ENCODE measurements around the gene PRR35.

Gene PRR35

DNA sequence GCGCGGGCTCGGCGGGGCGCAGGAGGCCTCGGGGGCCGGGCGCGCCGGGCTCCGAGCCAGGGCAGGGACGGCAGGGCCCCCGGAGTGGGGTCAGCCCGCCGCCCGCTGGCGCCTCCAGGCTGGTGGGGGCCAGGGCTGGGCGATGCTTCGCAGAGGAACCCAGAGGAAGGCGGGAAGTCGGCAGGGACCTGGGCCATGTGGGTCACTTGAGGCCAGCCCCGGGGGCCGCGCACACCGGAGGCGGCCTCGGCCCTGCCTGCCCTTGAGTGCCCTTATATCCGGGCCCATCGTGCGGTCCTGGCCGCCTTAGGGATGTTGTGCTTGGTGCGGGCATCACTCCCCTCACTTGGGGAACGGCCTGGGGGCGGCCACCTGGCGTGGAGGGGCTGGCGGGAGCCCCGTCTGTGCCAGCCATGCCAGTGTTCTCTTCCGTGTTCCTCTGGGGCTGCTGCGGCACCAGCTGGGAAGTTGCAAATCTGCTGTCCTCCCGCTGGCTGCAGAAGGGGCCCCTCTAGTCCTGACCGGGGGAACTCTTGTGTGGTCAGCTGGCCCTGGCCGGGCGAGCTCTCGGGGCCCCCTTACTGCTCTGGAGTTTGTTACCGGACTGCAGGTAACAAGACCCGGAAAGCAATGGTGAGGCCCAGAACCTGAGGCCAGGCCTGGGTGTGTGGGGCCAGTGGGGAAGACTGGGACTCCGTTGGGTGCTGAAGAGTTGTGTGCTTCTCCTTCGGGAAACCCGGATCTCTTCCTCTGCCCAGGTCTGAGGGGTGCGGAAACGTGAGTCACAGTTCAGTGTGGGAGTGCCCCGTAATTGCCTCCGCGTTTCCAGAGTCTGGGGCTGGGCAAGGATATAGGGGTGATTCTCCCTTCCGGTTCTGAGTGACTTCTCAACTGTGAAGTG is 31.8 kb upstream of the PRR35 start:
- no peak for DNase-seq

DNA sequence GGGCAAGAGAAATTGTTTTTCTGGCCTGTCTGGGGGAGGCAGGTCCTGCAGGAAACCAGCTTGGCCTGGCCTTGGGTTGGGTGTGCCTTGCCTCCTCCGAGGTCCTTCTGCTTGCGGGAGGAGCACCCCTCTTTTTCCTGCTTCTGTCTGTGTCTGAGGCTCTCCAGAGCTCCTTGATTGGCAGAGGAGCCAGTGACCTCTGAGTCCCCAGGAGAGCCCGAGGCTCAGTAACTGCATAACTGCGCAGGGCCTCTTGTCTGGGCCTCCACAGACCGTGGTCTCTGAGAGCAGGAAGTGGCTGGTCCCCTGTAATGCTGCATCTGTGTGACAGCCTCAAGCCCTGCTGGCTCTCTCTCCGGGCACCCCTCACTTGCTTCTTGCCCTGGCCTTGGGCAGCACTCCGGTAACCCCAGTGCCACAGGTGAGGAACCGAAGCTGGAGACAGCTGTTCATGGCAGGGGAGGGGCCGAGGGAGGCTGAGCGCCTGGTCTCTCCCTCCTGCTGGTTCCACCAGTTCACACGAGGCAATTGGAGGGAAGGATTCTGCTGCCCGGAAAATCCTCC is 31.1 kb upstream of the PRR35 start:
- DNase-seq, result no peak

DNA sequence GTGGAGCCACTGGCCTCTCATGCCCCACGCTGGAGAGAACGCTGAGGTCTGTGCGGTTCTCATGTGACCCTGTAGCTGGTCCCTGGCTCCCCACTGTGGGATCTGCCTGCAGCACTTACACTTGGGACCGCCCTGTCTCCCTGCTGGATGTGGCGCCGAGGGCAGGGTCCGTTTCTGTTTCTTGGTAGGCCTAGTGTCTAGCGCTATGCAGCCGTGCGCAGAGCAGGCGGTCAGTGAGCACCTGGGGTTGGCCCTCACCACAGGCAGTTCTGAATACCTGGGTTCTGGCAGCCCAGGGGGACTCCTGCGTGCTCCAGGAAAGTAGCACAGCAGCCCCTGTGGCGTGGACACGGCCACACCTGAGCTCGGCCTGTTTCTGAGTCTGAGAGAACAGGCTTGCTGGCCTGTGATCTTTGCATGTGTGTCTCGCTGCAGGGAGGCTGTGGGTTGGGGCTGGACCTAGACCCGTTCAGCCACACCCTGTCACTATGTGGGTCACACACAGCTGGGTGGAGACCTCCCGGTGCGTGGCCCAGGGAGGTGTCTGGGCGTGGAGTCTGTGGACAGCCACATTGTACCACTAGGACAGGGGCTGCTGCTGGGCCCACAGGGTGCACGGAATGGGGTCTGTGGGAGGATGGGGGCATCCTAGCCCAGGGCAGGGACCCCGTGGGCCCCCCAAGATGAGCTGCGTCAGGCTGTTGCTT is 29.9 kb upstream of the PRR35 start:
- DNase-seq, result no peak

DNA sequence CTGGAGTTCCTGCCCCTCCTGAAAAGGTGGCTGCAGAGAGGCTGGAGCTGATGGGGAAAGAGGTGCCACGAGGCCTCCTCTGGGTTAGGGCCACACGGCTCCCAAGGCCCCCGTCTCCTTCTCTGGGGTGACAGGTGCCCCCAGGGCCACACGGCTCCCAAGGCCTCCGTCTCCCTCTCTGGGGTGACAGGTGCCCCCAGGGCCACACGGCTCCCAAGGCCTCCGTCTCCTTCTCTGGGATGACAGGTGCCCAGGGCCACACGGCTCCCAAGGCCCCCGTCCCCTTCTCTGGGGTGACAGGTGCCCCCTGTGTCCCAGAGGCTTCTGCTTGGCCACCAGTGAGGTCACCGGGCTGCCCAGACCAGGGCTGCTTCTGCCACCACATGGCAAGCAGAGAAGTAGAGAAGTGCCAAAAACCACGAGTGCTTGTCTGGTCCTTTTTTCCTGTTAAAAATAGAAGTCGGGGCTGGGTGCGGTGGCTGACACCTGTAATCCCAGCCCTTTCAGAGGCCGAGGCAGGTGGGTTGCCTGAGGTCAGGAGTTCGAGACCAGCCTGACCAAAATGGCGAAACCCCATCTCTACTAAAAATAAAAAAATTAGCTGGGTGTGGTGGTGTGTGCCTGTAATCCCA is 28.6 kb upstream of the PRR35 start:
- no peak for DNase-seq

DNA sequence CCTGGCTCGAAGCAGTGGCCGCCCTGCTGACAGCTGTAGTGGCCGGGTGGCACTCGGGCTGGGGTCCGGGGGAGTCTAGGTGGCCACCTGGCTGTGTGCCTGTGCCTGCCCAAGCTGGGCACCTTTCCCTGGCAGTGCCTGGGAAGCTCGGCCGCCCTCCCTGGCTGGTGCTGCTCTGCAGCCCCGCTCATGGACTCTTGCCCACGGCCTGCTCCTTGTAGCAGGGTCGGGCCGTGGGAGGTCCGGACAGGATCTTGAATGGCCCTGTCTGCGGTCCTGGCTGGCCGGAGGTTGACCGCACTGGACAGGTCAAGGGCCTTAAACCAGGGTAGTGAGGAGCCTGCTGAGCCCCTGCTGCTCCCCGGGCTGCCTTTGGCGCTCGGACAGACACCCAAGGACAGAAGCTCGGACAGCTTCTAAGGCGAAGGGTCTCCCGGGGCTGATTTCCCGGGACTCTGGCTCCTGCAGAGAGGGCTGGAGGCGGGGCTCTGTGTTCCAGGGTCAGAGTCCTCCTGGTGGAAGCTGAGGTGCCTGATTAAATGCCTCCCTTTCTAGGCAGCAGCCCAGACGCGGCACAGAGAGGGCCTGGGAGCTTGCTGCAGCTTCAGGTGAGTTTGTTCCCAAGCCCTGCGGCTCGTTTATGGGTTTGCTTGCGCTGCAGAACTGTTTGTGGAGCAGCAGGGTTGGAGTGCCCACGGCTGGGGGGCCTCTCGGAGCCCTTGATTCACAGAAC is 26.6 kb upstream of the PRR35 start:
- DNase-seq, result no peak

DNA sequence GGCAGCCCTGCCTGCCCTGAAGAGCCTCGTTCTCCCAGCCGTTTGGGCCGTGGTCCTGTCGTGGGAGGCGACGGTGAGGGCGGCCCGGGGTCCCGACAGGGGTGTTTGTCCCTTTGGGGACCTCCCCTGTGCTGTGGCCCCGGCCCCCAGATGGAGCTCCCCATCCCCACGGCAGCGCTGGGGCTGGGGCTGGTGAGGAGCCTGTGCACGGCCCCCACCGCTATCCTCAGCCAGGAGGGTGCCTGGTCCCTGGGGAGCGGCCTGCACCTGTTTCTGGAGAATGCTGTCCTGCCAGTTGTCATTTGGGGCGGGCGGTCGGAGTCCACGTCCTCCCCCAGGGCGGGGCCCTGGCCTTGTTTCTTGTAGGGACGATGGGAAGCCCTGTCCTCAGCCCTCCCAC is 26.1 kb upstream of the PRR35 start:
- DNase-seq, result no peak

DNA sequence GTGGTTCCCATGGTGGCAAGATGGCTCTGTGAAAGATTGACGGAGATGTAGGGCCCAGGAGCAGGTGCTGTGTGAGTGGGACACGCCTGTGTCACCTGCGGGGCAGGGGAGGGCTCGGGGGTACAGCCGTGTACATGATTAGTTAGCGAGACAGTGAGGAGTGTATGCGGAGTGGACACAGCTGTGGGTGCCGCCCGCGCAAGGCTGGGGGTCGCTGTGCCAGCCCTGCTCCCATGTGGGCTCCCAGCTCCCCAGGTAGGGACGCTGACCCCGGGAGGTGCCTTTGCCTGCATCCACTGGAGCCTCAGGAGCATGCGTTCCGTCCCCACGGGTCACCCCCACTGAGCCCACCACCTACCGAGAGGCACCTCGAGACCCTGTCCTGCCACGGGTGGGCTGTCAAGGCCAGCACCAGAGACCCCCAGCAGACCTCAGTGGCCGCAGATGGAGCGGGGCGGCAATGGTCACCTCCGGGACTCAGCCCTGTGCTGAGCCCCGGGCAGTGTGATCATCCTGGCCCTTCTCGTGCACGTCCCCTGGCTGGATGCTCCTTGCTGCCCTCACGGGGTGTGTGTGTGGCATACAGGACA is 25.2 kb upstream of the PRR35 start:
- no peak for DNase-seq

DNA sequence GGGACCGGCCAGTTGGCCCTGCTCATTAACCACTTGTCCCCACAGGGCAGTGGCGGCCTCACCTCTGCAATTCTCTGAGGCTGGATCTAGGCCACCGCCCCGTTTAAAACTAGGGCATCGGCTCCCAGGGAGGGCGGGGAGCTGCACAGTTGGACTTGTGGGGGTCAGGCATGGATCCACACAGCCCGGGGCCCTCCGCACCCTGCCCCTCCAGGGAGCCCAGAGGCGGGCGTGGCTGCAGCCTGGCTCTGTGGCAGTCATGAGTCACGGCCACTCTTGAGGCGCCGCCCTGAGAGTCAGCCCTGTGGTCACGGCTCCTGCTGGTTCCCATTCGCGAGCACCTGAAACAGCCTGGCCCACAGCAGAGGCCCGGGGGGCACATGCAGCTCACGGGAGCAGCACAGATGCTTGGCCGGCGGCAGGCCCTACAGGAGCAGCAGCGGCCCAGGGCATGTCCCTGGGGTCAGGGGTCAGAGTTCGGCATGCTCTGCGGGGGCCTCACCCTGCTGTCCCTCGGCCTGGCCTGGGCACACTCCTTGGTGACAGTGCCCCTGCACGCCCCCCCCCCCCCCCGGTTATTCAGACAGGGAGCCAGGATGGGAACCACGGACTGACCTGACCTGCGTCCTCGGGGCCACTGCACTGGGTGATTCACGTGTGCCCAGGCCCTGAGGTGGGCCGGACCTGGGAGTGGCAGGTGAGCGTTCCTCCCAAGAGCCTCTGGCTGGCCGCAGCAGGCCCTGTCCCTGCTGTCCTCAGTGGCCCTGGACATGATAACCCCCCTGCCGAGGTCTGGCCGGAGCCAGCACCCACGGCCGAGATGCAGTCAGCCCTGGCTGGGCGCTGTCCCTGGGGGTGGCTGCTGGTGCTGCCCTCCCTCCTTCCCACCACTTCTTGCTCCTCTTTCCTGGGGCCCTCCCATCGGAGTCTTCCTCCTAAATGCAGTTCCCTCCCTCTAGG is 24.5 kb upstream of the PRR35 start:
- DNase-seq, result no peak

DNA sequence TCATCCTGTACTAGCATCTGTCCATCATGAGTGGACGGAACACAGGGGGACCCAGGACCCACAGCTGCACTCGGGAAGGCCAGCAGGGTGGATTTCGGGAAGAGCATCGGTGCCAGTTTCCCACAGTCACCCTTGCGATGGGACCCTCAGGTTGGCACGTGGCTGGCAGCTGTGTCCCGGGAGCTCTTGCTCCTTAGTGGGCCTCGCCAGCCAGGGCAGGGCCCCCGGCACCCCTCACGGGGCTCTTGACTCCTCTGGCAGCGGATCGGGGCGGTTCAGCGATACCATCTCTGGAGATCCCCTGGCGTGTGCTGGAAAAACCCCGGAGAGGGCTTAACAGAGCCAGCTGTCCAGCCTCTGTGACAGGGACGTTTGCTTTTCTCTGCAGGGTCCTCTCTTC is 23.4 kb upstream of the PRR35 start:
- DNase-seq, result no peak

DNA sequence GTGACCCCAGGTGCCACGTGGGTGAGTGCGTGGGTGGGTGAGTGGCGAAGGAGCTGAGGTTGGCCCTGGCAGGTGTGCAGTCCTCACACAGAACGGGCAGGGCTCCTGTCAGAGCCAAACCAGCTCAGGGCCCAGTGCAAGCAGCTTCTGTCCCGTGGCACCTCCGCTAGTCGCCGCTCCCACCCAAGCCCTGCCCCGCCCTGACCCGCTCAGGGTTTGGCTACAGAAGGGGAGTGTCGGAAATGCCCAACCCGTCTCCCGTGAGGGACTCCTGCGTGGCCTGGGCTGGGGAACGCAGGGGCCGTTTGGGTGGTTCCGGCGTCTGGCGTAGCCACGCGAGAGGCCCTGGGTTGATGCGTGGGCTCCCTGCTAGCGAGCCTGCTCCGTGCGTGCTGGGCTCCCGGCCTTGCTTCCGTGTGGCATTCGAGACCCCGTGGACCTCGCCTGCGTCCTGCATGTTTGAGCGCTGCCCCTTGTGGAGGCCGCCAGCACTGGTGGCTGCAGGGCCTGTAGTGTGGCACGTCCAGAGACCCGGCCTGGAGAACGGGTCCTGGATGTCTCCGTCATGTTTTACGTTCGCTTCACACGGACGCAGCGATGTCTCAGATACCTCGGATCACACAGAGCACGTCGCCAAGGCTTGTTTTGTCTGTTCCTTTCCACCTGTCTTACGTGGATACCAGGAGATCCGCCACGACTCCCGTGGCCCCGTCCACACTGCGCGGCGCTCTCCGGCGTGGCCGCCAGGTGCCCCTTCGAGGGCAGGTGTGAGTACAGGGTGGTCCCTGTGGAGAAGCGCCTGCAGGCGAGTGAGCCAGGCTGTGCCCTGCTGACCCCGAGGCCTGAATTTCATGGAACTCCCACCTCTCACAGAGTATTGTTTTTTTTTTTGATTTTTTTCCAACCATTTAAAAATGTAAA is 22.5 kb upstream of the PRR35 start:
- no peak for DNase-seq

DNA sequence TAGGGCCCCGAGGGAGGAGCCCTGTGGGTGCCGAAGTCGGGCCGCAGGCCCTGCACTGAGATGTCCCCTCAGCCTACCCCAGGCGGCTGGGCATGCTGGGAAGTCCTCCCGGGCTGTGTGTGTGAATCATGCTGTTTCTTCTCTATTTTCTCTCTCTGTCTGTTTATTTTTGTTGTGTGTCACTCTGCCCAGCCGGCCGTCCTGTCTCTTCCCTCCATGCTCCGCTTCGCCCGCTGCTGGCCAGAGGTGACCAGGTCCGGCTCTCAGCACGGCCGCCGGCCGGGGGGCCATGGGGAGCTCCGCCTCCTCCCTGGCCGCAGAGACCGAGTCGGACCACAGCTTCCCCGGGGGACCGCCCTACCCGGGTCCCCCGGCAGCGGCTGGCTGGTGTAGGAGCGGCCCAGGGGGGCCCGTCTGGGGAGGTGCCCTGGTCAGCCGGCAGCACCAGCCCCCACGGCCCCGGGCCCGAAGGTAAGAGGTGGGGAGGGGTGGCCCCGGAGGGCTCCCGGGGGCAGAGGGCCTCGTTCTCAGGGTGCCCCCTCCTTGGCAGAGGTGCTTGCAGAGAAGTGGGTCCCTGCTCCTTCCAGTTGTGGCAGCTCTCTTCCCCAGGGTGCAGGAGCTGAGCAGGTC is 20.2 kb upstream of the PRR35 start:
- no peak for DNase-seq

DNA sequence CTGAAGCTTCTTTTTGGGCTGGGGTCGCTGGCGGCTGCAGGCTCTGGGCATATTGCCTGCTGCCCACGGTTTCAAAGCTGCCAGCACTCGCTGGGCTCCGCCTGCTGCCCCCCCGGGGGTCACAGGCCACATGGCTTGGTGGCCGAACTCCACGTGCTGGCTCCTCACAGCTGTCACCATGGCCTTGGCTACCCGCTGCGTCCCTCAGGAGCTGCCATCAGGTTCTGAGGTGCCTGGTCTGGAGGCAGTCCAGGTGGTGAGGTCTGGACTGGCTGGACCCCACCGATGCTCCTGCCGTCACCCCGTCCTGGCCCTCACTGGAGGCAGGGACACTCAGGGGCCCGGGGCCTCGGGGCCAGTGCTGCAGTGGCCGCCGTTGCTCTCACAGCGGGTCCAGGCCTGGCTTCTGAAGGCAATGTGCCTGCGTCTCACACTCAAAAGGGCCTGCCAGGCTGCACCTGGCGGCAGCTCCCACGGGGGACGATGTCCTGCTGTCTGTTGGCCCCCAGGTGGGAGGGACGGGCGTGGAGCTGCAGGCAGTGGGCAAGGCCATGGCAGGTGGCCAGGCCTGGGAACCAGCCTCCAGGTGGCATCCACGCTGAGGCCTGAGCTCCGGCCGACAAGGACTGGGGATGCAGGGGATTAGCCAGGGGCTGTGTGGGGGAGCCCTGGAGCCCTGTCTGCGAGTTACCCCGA is 19.4 kb upstream of the PRR35 start:
- DNase-seq, result no peak

DNA sequence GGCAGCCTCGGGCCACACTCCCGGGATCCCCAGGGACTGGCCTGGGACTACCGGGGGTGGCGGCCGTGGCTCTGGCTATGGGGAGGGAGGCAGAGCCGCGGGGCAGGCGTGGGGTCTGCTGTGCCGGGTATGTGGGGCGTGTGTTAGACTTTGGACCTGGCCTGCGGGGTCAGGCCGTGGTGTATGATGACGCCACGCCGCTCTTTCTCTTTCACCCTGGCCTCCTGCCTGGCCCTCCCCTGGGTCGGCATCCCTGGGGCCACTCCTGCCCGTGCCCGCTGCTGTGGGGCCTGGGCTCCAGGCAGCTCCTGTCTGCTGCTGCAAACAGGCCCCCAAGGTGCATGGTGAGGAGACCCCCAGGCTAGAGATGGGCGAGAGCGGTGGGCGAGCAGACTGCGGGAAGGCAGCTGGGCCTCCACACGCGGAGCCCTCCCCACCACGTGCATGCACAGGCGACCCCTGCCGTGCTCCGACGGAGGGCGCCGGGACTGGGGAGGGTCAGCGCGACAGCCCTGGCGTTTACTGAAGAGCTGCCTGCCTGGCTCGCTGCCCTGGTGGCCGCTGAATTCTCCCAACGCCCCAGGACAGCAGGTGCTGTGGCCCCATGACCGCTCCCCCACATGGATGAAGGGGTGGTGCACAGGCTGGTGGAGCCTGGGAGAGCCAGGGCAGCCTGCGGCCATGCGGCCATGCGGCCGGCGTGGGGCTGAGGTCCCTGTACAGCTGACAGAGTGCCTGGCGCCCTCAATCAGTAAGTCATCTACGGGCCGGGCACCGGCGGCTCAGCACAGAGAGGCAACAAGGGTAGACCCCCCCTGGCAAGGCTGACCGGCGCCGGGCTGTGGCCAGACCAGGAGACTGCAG is 16.7 kb upstream of the PRR35 start:
- no peak for DNase-seq

DNA sequence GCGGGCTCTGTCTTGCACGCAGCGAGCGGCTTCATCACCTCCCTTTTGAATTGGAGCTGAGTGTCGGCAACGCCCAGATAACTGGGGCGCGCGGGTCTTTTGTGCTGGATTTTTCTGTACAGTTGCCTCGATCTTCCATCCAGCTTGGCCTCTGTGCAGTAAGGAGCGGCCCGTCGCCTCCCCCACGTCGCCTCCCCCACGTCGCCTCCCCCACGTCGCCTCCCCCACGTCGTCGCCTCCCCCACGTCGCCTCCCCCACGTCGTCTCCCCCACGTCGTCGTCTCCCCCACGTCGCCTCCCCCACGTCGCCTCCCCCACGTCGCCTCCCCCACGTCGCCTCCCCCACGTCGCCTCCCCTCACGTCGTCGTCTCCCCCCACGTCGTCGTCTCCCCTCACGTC is 15.7 kb upstream of the PRR35 start:
- no peak for DNase-seq

DNA sequence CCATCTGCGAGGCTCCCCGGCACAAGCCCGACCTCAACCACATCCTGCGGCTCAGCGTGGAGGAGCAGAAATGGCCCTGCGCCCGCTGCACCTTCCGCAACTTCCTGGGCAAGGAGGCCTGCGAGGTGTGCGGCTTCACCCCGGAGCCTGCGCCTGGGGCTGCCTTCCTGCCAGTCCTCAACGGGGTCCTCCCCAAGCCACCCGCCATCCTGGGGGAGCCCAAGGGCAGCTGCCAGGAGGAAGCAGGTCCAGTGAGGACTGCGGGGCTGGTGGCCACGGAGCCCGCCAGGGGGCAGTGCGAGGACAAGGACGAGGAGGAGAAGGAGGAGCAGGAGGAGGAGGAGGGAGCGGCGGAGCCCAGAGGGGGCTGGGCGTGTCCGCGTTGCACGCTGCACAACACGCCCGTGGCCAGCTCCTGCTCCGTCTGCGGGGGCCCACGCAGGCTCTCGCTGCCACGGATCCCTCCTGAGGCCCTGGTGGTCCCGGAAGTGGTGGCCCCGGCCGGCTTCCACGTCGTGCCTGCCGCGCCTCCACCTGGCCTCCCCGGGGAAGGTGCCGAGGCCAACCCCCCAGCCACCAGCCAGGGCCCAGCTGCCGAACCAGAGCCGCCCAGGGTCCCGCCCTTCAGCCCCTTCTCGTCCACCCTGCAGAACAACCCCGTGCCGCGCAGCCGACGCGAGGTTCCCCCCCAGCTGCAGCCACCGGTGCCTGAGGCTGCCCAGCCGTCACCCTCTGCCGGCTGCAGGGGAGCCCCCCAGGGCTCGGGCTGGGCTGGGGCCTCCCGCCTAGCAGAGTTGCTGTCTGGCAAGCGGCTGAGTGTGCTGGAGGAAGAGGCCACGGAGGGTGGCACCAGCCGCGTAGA is 13.1 kb upstream of the PRR35 start:
- DNase-seq, result peak; percentile 13 to 57

DNA sequence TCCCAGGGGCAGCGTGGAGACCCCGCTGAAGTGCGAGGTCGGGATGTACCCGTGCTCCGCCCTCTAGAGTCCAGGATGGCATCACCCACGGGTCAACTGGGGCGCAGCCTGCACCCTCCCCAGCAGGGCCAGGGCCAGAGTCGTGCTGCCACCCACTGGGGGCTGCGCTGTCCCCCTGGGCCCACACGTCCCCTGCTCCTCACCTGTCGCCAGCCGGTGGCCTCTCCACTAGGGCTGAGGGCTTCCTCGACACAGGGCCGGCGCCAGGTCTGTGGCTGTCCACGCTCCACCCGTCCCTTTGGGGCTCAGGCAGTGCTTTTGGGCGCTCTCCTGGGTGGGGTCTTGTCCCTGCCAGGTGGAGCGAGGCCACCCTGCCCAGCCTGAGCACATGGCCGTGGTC is 11.6 kb upstream of the PRR35 start:
- DNase-seq, result no peak

Data from NCI-H187 (cell line).